ENCODE data around the gene NPAS3.
A peak's percentile ranks its signal among the peaks of the same experiment; 100 is the strongest.

NPAS3 gene

GRCh38 chr14:33045760-33046159, 107.1 kb downstream of the NPAS3 start:
- no peak for DNase-seq (ENCODE audit: low read depth)
- TF ChIP-seq, protein P1, sequence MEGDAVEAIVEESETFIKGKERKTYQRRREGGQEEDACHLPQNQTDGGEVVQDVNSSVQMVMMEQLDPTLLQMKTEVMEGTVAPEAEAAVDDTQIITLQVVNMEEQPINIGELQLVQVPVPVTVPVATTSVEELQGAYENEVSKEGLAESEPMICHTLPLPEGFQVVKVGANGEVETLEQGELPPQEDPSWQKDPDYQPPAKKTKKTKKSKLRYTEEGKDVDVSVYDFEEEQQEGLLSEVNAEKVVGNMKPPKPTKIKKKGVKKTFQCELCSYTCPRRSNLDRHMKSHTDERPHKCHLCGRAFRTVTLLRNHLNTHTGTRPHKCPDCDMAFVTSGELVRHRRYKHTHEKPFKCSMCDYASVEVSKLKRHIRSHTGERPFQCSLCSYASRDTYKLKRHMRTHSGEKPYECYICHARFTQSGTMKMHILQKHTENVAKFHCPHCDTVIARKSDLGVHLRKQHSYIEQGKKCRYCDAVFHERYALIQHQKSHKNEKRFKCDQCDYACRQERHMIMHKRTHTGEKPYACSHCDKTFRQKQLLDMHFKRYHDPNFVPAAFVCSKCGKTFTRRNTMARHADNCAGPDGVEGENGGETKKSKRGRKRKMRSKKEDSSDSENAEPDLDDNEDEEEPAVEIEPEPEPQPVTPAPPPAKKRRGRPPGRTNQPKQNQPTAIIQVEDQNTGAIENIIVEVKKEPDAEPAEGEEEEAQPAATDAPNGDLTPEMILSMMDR (IDR thresholded peaks at IDR 0.05; ENCODE audit: low read depth, low read length, missing control alignments): no peak
- no peak overlapping the region for H3K4me3 ChIP-seq (ENCODE audit: low read depth, low read length)

DNA sequence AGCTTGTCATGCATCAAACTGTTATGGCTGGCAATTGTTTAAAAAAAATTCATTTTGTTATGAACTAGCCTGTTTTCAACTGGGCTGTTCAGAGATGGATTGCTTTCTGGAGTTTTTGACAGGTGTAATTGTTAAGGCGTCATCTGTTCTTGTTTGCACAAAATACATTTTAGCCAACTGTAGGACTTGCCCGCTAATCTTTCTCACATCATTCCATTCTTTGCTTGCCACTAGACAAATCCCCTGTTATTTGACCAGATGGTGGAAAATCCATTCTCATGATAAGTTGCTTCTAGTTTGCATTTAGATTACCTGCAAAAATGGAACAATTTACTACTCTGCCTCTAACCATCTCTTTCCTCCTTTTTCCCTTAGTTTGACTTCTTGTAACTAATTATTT, 114.3 kb downstream of the NPAS3 start:
- no peak for DNase-seq (ENCODE audit: low read depth)
- no peak overlapping the region for H3K4me3 ChIP-seq (ENCODE audit: low read depth, low read length)
- TF ChIP-seq, protein P1 (IDR thresholded peaks at IDR 0.05; ENCODE audit: low read depth, low read length, missing control alignments): no peak

GRCh38 chr14:33056213-33056612, 117.5 kb downstream of the NPAS3 start:
- H3K4me3 ChIP-seq (ENCODE audit: low read depth, low read length): no peak overlapping the region
- TF ChIP-seq, protein P1 (IDR thresholded peaks at IDR 0.05; ENCODE audit: low read depth, low read length, missing control alignments): no peak
- DNase-seq (ENCODE audit: low read depth): no peak

- DNase-seq (ENCODE audit: low read depth): no peak
- no peak overlapping the region for H3K4me3 ChIP-seq (ENCODE audit: low read depth, low read length)
- TF ChIP-seq, protein P1 (IDR thresholded peaks at IDR 0.05; ENCODE audit: low read depth, low read length, missing control alignments): no peak
These were observed 118.9 kb downstream of the NPAS3 start for GRCh38 chr14:33057585-33057984.

DNA sequence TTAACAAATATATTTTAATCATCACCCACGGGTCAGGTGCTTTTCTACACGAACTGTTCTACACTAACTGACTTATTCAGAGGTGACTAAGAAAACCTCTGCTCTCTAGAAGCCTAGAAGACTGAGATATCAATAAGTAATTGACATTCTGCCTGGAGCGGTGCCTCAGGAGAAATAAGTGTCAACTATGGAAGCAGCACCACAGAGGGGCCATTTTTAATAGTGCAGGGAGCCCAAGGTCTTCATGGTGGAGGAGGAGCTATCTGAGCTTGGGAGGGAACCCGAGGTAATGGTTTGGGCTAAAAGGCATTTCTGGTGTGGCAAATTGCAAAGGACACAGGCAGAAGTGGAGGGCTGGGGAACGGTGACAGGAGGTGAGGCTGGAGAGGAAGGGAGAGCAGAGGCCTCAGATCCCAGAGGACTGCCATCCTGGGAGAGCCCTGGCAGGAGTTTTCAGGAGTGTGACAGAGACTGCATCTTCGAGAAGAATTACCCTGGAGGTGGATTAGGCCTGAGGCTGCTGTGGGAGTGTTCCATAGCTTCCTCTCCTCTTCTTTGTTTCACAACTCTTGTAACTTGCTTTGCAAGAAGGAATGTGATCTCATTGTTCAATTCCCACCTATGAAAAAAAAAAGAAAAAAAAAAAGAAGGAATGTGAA, 123.1 kb downstream of the NPAS3 start:
- no peak for DNase-seq (ENCODE audit: low read depth)
- TF ChIP-seq, protein P1 (IDR thresholded peaks at IDR 0.05; ENCODE audit: low read depth, low read length, missing control alignments): peak; percentile 6
- H3K4me3 ChIP-seq (ENCODE audit: low read depth, low read length): no peak overlapping the region

- TF ChIP-seq, protein P1 (IDR thresholded peaks at IDR 0.05; ENCODE audit: low read depth, low read length, missing control alignments): no peak
- peak; percentile 25 for DNase-seq (ENCODE audit: low read depth)
- H3K4me3 ChIP-seq (ENCODE audit: low read depth, low read length): no peak overlapping the region
These were observed 123.8 kb downstream of the NPAS3 start for GRCh38 chr14:33062476-33062875.

DNA sequence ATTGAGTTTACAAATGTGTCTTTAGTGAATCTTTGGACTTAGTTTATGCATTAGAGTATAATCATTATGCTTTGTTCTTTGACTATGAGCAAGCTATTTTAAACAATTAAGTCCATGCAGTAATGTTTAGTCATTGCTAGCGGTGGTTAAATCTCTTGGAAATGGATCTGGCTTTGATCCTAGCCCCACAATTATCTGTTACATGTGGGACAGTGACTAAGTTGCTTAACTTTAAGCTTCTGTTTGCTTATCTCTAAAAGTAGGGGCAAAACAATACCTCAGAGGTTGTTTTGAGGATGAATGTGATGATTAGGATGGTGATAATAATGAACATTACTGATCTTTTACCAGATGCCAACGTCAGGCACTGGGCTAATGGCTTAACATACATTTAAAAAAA, 124.2 kb downstream of the NPAS3 start:
- TF ChIP-seq, protein P1 (IDR thresholded peaks at IDR 0.05; ENCODE audit: low read depth, low read length, missing control alignments): no peak
- no peak overlapping the region for H3K4me3 ChIP-seq (ENCODE audit: low read depth, low read length)
- no peak for DNase-seq (ENCODE audit: low read depth)
